Neural progenitor cell (in vitro differentiated cells): ENCODE data around the gene TBX20.
"Not testable (repeated sequence)": the region's sequence is repeated elsewhere in the genome, so short reads cannot be mapped to it uniquely, and the experiment has no call there.

Experiments used
- EZH2 ChIP-seq: fragments of 200-600 bp; sonication (generic); IDR thresholded peaks from 2 replicates; pipeline ENCODE4 v1.6.1; 2017; ENCODE audit warnings: antibody characterized with exemption, mild to moderate bottlenecking, moderate library complexity
- EZH2phosphoT487 ChIP-seq: fragments of 200-600 bp; sonication (generic); IDR thresholded peaks from 2 replicates; pipeline ENCODE4 v1.6.1; 2017; ENCODE audit warnings: antibody characterized with exemption
- TF ChIP-seq, protein P1 (sequence below): fragments of 200-600 bp; sonication (generic); IDR thresholded peaks from 2 replicates; pipeline ENCODE4 v1.5.1; 2017; ENCODE audit warnings: antibody characterized with exemption, mild to moderate bottlenecking

DNA sequence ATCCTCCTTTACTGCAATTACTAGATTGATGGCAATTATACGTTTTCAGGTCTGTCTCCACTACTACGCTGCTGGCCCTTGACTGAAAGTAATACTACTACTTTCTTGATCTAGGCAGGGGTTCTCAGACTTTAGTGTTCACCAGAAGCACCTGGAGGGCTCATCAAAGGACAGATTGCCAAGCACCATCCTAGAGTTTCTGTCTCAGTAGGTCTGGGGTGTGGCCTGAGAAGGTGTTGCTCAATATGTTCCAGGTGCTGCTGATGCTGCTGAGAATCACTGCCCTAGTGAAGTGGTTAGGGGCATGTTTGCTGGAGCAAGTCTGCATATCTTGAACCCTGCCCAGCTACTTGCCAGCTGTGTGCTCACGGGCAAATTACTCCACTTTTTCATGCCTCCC is 37.9 kb downstream of the TBX20 start:
- not testable (repeated sequence) for TF ChIP-seq EZH2, EZH2phosphoT487
- TF ChIP-seq, protein P1, sequence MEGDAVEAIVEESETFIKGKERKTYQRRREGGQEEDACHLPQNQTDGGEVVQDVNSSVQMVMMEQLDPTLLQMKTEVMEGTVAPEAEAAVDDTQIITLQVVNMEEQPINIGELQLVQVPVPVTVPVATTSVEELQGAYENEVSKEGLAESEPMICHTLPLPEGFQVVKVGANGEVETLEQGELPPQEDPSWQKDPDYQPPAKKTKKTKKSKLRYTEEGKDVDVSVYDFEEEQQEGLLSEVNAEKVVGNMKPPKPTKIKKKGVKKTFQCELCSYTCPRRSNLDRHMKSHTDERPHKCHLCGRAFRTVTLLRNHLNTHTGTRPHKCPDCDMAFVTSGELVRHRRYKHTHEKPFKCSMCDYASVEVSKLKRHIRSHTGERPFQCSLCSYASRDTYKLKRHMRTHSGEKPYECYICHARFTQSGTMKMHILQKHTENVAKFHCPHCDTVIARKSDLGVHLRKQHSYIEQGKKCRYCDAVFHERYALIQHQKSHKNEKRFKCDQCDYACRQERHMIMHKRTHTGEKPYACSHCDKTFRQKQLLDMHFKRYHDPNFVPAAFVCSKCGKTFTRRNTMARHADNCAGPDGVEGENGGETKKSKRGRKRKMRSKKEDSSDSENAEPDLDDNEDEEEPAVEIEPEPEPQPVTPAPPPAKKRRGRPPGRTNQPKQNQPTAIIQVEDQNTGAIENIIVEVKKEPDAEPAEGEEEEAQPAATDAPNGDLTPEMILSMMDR = not testable (repeated sequence)
